ENCODE measurements around the gene OPN1LW.

DNA sequence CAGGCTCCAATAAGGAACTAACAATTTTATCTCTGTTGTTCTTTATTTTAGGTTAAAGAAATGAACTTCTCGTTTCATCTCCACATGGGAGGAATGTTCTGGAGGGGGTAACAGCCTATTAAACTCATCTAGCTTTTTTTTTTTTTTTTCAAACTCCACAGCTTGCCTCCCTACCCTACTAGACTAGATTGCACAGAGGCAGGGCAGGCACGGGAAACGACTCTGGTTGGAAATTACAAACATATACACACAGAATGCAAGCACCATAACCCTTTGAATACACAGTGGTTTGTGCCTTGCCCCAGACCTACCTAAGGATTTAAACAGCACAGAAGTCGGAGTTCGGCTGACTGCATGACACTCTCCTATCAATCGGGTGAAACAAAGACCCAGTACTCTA is 49.2 kb upstream of the OPN1LW start:
- TF ChIP-seq EZH2 (IDR thresholded peaks at IDR 0.05; ENCODE audit: borderline replicate concordance, low read depth, low read length, severe bottlenecking) = no peak
- TF ChIP-seq, protein P1, sequence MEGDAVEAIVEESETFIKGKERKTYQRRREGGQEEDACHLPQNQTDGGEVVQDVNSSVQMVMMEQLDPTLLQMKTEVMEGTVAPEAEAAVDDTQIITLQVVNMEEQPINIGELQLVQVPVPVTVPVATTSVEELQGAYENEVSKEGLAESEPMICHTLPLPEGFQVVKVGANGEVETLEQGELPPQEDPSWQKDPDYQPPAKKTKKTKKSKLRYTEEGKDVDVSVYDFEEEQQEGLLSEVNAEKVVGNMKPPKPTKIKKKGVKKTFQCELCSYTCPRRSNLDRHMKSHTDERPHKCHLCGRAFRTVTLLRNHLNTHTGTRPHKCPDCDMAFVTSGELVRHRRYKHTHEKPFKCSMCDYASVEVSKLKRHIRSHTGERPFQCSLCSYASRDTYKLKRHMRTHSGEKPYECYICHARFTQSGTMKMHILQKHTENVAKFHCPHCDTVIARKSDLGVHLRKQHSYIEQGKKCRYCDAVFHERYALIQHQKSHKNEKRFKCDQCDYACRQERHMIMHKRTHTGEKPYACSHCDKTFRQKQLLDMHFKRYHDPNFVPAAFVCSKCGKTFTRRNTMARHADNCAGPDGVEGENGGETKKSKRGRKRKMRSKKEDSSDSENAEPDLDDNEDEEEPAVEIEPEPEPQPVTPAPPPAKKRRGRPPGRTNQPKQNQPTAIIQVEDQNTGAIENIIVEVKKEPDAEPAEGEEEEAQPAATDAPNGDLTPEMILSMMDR (IDR thresholded peaks at IDR 0.05; ENCODE audit: borderline replicate concordance, extremely low read depth, low read length, poor library complexity, severe bottlenecking) = no peak

Measured in DND-41 (cell line).